GM18507 (cell line): ENCODE results near the gene KRAS.

Experiments
- DNase-seq: peaks from one replicate; pipeline ENCODE4 v3.0.0; 2011; ENCODE audit warnings: low read depth; ENCODE audit not compliant: insufficient read length; ENCODE audit errors: extremely low spot score
- FAIRE-seq: peaks from 2 replicates; lab custom pipeline; 2011; peaks lifted over from hg19 to GRCh38; lab: Jason Lieb, UNC

Gene KRAS

GRCh38 chr12:25257590-25258324, 7.0 kb upstream of the KRAS start:
- DNase-seq, result no peak
- no peak for FAIRE-seq

- DNase-seq (no peak), FAIRE-seq (no peak)
Measured at GRCh38 chr12:25256826-25257225, 6.1 kb upstream of the KRAS start.

- no peak for FAIRE-seq
- no peak for DNase-seq
Measured at GRCh38 chr12:25256005-25256404, 5.3 kb upstream of the KRAS start.

GRCh38 chr12:25254271-25254880, 3.6 kb upstream of the KRAS start:
- no peak for DNase-seq

GRCh38 chr12:25253371-25254068, 2.8 kb upstream of the KRAS start:
- FAIRE-seq (peak; percentile 63), DNase-seq (no peak)

More at GRCh38 chr12:25254271-25254880, 3.6 kb upstream of the KRAS start:
- FAIRE-seq, result no peak

- FAIRE-seq (no peak), DNase-seq (no peak)
Measured at GRCh38 chr12:25252946-25253345, 2.2 kb upstream of the KRAS start.

GRCh38 chr12:25251769-25252168, 1.0 kb upstream of the KRAS start:
- DNase-seq (no peak), FAIRE-seq (no peak)

- DNase-seq (no peak), FAIRE-seq (peak; percentile 71)
Measured at GRCh38 chr12:25249931-25250738, 594 bp downstream of the KRAS start.

- DNase-seq (no peak), FAIRE-seq (no peak)
Measured at GRCh38 chr12:25248732-25249131, 2.0 kb downstream of the KRAS start.

GRCh38 chr12:25248137-25248536, 2.6 kb downstream of the KRAS start:
- FAIRE-seq (no peak), DNase-seq (no peak)

GRCh38 chr12:25245491-25245890, 5.2 kb downstream of the KRAS start:
- FAIRE-seq (no peak), DNase-seq (no peak)

GRCh38 chr12:25243680-25243990, 7.1 kb downstream of the KRAS start:
- DNase-seq (no peak), FAIRE-seq (no peak)

GRCh38 chr12:25242981-25243679, 7.6 kb downstream of the KRAS start:
- FAIRE-seq, result no peak
- DNase-seq, result no peak

- peak; percentile 76 for FAIRE-seq
- DNase-seq, result no peak
Measured at GRCh38 chr12:25241167-25242020, 9.3 kb downstream of the KRAS start.

GRCh38 chr12:25236626-25237025, 14.1 kb downstream of the KRAS start:
- DNase-seq (no peak), FAIRE-seq (peak; percentile 18)

- DNase-seq, result no peak
- no peak for FAIRE-seq
Measured at GRCh38 chr12:25236190-25236589, 14.5 kb downstream of the KRAS start.

GRCh38 chr12:25213338-25213737, 37.4 kb downstream of the KRAS start:
- no peak for DNase-seq
- FAIRE-seq, result no peak

GRCh38 chr12:25208554-25208953, 42.2 kb downstream of the KRAS start:
- no peak for DNase-seq
- FAIRE-seq, result peak; percentile 31

- FAIRE-seq, result no peak
- no peak for DNase-seq
Measured at GRCh38 chr12:25207846-25208245, 42.9 kb downstream of the KRAS start.
